Measurements from ENCODE around the gene PLCH1. TPM values are rescaled to one million over a fixed set of nuclear protein-coding genes. Genes with fewer than 3 reads are reported as not detected.
"Not testable (repeated sequence)": the region's sequence is repeated elsewhere in the genome, so short reads cannot be mapped to it uniquely, and the experiment has no call there.

PLCH1 gene
- total and polyA plus RNA-seq, 2 donors (not counting 1 experiment from before 2014, with no cell fraction given): under 0.01 to 0.03 TPM

DNA sequence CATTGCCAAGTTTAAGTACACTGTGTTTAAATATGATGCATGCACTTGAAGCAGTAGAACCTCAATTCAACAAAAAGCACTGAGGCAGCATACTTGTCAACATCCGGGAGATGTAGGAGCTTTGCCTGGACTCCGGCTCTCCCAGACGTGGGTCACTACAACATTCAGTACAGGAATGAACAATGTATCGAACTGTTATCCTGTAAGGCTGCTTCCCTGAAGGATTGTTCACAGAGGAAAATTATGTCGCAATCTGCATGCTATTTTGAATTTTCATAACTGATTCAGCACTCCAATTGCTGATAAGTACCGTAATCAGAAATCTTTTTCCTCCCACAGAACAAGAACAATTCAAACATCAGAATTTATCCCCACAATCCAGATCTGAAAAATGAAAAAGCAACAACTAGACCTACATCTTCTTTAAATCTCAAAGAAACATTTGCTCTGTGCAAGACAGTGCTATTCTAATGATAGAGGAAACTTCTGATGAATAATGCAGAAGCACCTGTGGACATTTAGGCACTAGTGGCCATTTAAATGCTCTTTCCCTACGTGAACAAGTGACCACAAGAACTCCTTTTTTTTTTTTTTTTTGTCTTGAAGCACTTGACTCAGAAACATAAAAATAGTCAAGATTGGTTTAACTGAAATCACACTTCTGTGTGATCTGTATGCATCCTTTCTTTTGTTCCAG is 113.4 kb downstream of the PLCH1 start:
- no peak overlapping the region for H3K9ac ChIP-seq (ENCODE audit: insufficient read depth, low read length)
- TF ChIP-seq, protein P1, sequence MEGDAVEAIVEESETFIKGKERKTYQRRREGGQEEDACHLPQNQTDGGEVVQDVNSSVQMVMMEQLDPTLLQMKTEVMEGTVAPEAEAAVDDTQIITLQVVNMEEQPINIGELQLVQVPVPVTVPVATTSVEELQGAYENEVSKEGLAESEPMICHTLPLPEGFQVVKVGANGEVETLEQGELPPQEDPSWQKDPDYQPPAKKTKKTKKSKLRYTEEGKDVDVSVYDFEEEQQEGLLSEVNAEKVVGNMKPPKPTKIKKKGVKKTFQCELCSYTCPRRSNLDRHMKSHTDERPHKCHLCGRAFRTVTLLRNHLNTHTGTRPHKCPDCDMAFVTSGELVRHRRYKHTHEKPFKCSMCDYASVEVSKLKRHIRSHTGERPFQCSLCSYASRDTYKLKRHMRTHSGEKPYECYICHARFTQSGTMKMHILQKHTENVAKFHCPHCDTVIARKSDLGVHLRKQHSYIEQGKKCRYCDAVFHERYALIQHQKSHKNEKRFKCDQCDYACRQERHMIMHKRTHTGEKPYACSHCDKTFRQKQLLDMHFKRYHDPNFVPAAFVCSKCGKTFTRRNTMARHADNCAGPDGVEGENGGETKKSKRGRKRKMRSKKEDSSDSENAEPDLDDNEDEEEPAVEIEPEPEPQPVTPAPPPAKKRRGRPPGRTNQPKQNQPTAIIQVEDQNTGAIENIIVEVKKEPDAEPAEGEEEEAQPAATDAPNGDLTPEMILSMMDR (conservative IDR thresholded peaks at IDR 0.05 in 1 of 2, IDR thresholded peaks at IDR 0.05 in 1 of 2; ENCODE audit: low read depth in 1 of 2, low read length in 2 of 2): no peak
- TF ChIP-seq EZH2 (IDR thresholded peaks at IDR 0.05; ENCODE audit: low read length, missing control alignments): no peak
- no peaks in the 10 kb centered on the region for H3K79me2 ChIP-seq (ENCODE audit: control insufficient read depth, insufficient read depth, low read length)
- no peaks in the 10 kb centered on the region for H3K36me3 ChIP-seq (ENCODE audit: control insufficient read depth, insufficient read depth, low read length)
- no peaks in the 10 kb centered on the region for H3K9me3 ChIP-seq (ENCODE audit: control insufficient read depth, insufficient read depth, low read depth, low read length)
- no peak overlapping the region for H3K27ac ChIP-seq (ENCODE audit: insufficient read depth, low read length)
- no peaks in the 10 kb centered on the region for H4K20me1 ChIP-seq (ENCODE audit: control insufficient read depth, extremely low read depth, insufficient read depth, low read length)
- H2AFZ ChIP-seq (ENCODE audit: low read length): no peak overlapping the region
- no peak overlapping the region for H3K4me2 ChIP-seq (ENCODE audit: extremely low read depth, insufficient read depth, low read length)
- no peaks in the 10 kb centered on the region for H3K4me1 ChIP-seq (ENCODE audit: control insufficient read depth, extremely low read depth, insufficient read depth, low read length)
- H3K27me3 ChIP-seq (ENCODE audit: control insufficient read depth, insufficient read depth, low read length): no peaks in the 10 kb centered on the region
- peak; percentile 8 to 25 for DNase-seq (ENCODE audit: low read depth in 2 of 2)
- H3K4me3 ChIP-seq (replicated peaks in 1 of 4; ENCODE audit: control extremely low read depth in 1 of 4, insufficient read depth in 1 of 4, low read depth in 3 of 4, low read length in 4 of 4): no peak overlapping the region

DNA sequence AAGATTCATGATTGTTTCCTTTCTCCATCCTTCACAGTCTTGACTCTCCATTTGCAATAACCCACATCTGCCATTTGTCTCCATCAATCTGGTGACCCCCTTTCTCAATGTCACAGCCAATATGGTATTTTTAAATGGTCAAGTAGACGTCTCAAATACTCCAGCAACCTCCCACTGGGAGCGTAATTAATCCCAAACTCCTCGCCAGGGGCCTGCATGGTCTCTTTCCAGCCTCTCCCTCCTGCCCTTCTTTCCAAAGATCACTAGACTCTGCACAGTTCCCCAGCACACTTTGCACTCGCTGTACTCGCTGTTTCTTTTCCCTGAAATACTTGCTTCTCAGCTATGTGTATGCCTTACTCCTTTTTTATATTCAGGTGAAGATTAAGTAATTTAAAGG is 115.3 kb downstream of the PLCH1 start:
- H2AFZ ChIP-seq (ENCODE audit: low read length): no peak overlapping the region
- no peak overlapping the region for H3K9ac ChIP-seq (ENCODE audit: insufficient read depth, low read length)

DNA sequence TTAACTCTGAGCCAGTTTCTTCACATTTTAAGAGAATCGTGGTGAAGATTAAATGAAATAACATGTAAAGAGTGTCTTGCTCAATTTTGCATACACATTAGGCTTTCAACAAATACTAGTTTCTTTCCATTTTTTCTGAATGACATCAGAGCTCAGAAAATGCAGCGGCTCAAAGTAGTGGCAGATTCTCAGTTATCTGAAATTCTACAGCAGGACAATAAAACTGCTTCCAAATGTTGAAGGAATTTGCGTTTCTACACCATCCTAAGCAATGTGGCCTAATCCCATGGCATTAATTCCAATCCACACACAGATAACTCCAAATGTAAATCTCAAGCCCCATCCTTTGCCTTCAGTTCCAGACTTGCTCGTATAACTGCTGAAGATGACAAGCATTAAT is 115.8 kb downstream of the PLCH1 start:
- no peaks in the 10 kb centered on the region for H3K27me3 ChIP-seq (ENCODE audit: control insufficient read depth, insufficient read depth, low read length)
- no peaks in the 10 kb centered on the region for H3K9me3 ChIP-seq (ENCODE audit: control insufficient read depth, insufficient read depth, low read depth, low read length)
- TF ChIP-seq, protein P1 (conservative IDR thresholded peaks at IDR 0.05 in 1 of 2, IDR thresholded peaks at IDR 0.05 in 1 of 2; ENCODE audit: low read depth in 1 of 2, low read length in 2 of 2): no peak
- no peak for TF ChIP-seq EZH2 (IDR thresholded peaks at IDR 0.05; ENCODE audit: low read length, missing control alignments)
- no peaks in the 10 kb centered on the region for H4K20me1 ChIP-seq (ENCODE audit: control insufficient read depth, extremely low read depth, insufficient read depth, low read length)
- H3K4me2 ChIP-seq (ENCODE audit: extremely low read depth, insufficient read depth, low read length): no peak overlapping the region
- no peak for DNase-seq (ENCODE audit: low read depth in 2 of 2)
- no peaks in the 10 kb centered on the region for H3K79me2 ChIP-seq (ENCODE audit: control insufficient read depth, insufficient read depth, low read length)
- no peak overlapping the region for H3K4me3 ChIP-seq (replicated peaks in 1 of 4; ENCODE audit: control extremely low read depth in 1 of 4, insufficient read depth in 1 of 4, low read depth in 3 of 4, low read length in 4 of 4)
- no peaks in the 10 kb centered on the region for H3K36me3 ChIP-seq (ENCODE audit: control insufficient read depth, insufficient read depth, low read length)
- no peak overlapping the region for H3K27ac ChIP-seq (ENCODE audit: insufficient read depth, low read length)
- no peaks in the 10 kb centered on the region for H3K4me1 ChIP-seq (ENCODE audit: control insufficient read depth, extremely low read depth, insufficient read depth, low read length)
- H3K9ac ChIP-seq (ENCODE audit: insufficient read depth, low read length): no peak overlapping the region
- H2AFZ ChIP-seq (ENCODE audit: low read length): no peak overlapping the region

More for the DNA sequence above, 115.3 kb downstream of the PLCH1 start:
- Histone ChIP-seq H3K36me3 (ENCODE audit: control insufficient read depth, insufficient read depth, low read length) (no peaks in the 10 kb centered on the region), H3K79me2 (ENCODE audit: control insufficient read depth, insufficient read depth, low read length) (no peaks in the 10 kb centered on the region), H3K27ac (ENCODE audit: insufficient read depth, low read length) (no peak overlapping the region), H3K9me3 (ENCODE audit: control insufficient read depth, insufficient read depth, low read depth, low read length) (no peaks in the 10 kb centered on the region), H3K4me1 (ENCODE audit: control insufficient read depth, extremely low read depth, insufficient read depth, low read length) (no peaks in the 10 kb centered on the region), H4K20me1 (ENCODE audit: control insufficient read depth, extremely low read depth, insufficient read depth, low read length) (no peaks in the 10 kb centered on the region), H3K4me2 (ENCODE audit: extremely low read depth, insufficient read depth, low read length) (no peak overlapping the region), H3K4me3 (replicated peaks in 1 of 4; ENCODE audit: control extremely low read depth in 1 of 4, insufficient read depth in 1 of 4, low read depth in 3 of 4, low read length in 4 of 4) (no peak overlapping the region), H3K27me3 (ENCODE audit: control insufficient read depth, insufficient read depth, low read length) (no peaks in the 10 kb centered on the region)
- no peak for DNase-seq (ENCODE audit: low read depth in 2 of 2)
- TF ChIP-seq EZH2 (IDR thresholded peaks at IDR 0.05; ENCODE audit: low read length, missing control alignments): no peak
- TF ChIP-seq, protein P1 (conservative IDR thresholded peaks at IDR 0.05 in 1 of 2, IDR thresholded peaks at IDR 0.05 in 1 of 2; ENCODE audit: low read depth in 1 of 2, low read length in 2 of 2): no peak

DNA sequence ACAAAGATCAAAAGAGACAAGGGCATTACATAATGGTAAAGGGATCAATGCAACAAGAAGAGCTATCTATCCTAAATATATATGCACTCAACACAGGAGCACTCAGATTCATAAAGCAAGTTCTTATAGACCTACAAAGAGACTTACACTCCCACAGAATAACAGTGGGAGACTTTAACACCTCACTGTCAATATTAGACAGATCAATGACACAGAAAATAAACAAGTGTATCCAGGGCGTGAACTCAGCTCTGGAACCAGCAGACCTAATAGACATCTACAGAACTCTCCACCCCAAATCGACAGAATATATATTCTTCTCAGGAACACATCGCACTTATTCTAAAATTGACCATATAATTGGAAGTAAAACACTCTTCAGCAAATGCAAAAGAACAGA is 122.2 kb downstream of the PLCH1 start:
- not testable (repeated sequence) for H3K9ac ChIP-seq (ENCODE audit: insufficient read depth, low read length); H2AFZ ChIP-seq (ENCODE audit: low read length); DNase-seq (ENCODE audit: low read depth in 2 of 2); H3K27me3 ChIP-seq (ENCODE audit: control insufficient read depth, insufficient read depth, low read length); H3K4me1 ChIP-seq (ENCODE audit: control insufficient read depth, extremely low read depth, insufficient read depth, low read length); H4K20me1 ChIP-seq (ENCODE audit: control insufficient read depth, extremely low read depth, insufficient read depth, low read length); H3K79me2 ChIP-seq (ENCODE audit: control insufficient read depth, insufficient read depth, low read length); H3K9me3 ChIP-seq (ENCODE audit: control insufficient read depth, insufficient read depth, low read depth, low read length); H3K4me3 ChIP-seq (replicated peaks in 1 of 4; ENCODE audit: control extremely low read depth in 1 of 4, insufficient read depth in 1 of 4, low read depth in 3 of 4, low read length in 4 of 4); H3K27ac ChIP-seq (ENCODE audit: insufficient read depth, low read length); H3K36me3 ChIP-seq (ENCODE audit: control insufficient read depth, insufficient read depth, low read length); H3K4me2 ChIP-seq (ENCODE audit: extremely low read depth, insufficient read depth, low read length)

DNA sequence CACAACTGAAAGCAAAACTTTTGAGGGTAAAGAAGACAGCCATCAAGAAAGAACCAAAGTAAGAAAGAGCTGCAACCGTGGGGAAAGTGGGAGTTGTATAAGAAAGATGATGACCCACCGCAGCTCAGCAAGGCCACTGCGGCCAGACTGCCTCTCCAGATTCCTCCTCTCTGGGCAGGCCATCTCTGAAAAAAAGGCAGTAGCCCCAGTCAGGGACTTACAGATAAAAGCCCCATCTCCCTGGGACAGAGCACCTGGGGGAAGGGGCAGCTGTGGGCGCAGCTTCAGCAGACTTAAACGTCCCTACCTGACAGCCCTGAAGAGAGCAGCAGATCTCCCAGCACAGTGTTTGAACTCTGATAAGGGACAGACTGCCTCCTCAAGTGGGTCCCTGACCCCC is 124.3 kb downstream of the PLCH1 start:
- not testable (repeated sequence) for H3K36me3 ChIP-seq (ENCODE audit: control insufficient read depth, insufficient read depth, low read length); H3K79me2 ChIP-seq (ENCODE audit: control insufficient read depth, insufficient read depth, low read length); H4K20me1 ChIP-seq (ENCODE audit: control insufficient read depth, extremely low read depth, insufficient read depth, low read length); DNase-seq (ENCODE audit: low read depth in 2 of 2); H3K4me2 ChIP-seq (ENCODE audit: extremely low read depth, insufficient read depth, low read length); H3K9me3 ChIP-seq (ENCODE audit: control insufficient read depth, insufficient read depth, low read depth, low read length); H2AFZ ChIP-seq (ENCODE audit: low read length); H3K27me3 ChIP-seq (ENCODE audit: control insufficient read depth, insufficient read depth, low read length); H3K9ac ChIP-seq (ENCODE audit: insufficient read depth, low read length); H3K4me1 ChIP-seq (ENCODE audit: control insufficient read depth, extremely low read depth, insufficient read depth, low read length); H3K4me3 ChIP-seq (replicated peaks in 1 of 4; ENCODE audit: control extremely low read depth in 1 of 4, insufficient read depth in 1 of 4, low read depth in 3 of 4, low read length in 4 of 4); H3K27ac ChIP-seq (ENCODE audit: insufficient read depth, low read length)
